PC-3 (cell line): ENCODE data around the gene TLN1. TPM values are rescaled to one million over a fixed set of nuclear protein-coding genes. Genes with fewer than 3 reads are reported as not detected.

Source experiments
- ATAC-seq: fragments of 200-7000 bp; cut with Tn5 transposase; 2 replicates; pipeline ENCODE4 v1.9.1; 2020; ENCODE audit warnings: mild to moderate bottlenecking, moderate library complexity
- BruUV-seq: library from RNA; stranded (reverse); fragments of 400-500 nt; replicated peaks from 2 replicates; lab custom pipeline; 2021; lab: Mats Ljungman, UMichigan
- CTCF ChIA-PET: fragments of 300-600 bp; sonication (Branson Sonifier 250); formaldehyde crosslinking; loops from one replicate; lab custom pipeline; 2022; ENCODE audit warnings: antibody characterized with exemption; lab: Charles Lee
- POLR2A ChIA-PET: fragments of 300-600 bp; sonication (Branson Sonifier 250); formaldehyde crosslinking; loops from one replicate; lab custom pipeline; 2022; ENCODE audit warnings: antibody characterized with exemption; ENCODE audit not compliant: unreplicated experiment; lab: Charles Lee
- DNase-seq: peaks from one replicate; pipeline ENCODE4 v3.0.0-alpha.2; 2015
- H2AFZ ChIP-seq: fragments of 300-600 bp; sonication (generic); 2 replicates; pipeline ENCODE4 v1.6.0; 2016; ENCODE audit warnings: antibody characterized with exemption, low read length
- H3F3A ChIP-seq: fragments of 300-600 bp; sonication (generic); one replicate; pipeline ENCODE4 v1.6.0; 2017; ENCODE audit warnings: antibody characterized with exemption, low read length, control low read depth, mild to moderate bottlenecking; ENCODE audit not compliant: unreplicated experiment
- H3K27ac ChIP-seq: fragments of 300-600 bp; sonication (generic); 2 replicates; pipeline ENCODE4 v1.5.1; 2016; ENCODE audit warnings: mild to moderate bottlenecking, low read length
- H3K27me3 ChIP-seq: fragments of 300-600 bp; sonication (generic); 2 replicates; pipeline ENCODE4 v1.6.1; 2016; ENCODE audit warnings: low read length, mixed read lengths
- H3K36me3 ChIP-seq: fragments of 300-600 bp; sonication (generic); 2 replicates; pipeline ENCODE4 v1.6.1; 2016; ENCODE audit warnings: low read depth, mixed run types, low read length, mixed read lengths
- H3K4me1 ChIP-seq: fragments of 300-600 bp; sonication (generic); 2 replicates; pipeline ENCODE4 v1.5.1; 2016; ENCODE audit warnings: low read length; ENCODE audit not compliant: insufficient read depth
- H3K4me2 ChIP-seq: fragments of 300-600 bp; sonication (generic); 2 replicates; pipeline ENCODE4 v1.6.0; 2016; ENCODE audit warnings: low read length
- H3K4me3 ChIP-seq: fragments of 300-600 bp; sonication (generic); 2 replicates; pipeline ENCODE4 v1.5.1; 2016; ENCODE audit warnings: mild to moderate bottlenecking, low read length, mixed read lengths
- H3K79me2 ChIP-seq: fragments of 300-600 bp; sonication (generic); 2 replicates; pipeline ENCODE4 v1.6.1; 2017; ENCODE audit warnings: low read length, mixed read lengths
- H3K9ac ChIP-seq: fragments of 300-600 bp; sonication (generic); 2 replicates; pipeline ENCODE4 v1.6.0; 2016; ENCODE audit warnings: mild to moderate bottlenecking, low read length
- H3K9me2 ChIP-seq: fragments of 300-600 bp; sonication (generic); replicated peaks from 2 replicates; pipeline ENCODE4 v1.6.1; 2016; ENCODE audit warnings: mixed run types, low read length, mixed read lengths
- H3K9me3 ChIP-seq: fragments of 300-600 bp; sonication (generic); 2 replicates; pipeline ENCODE4 v1.6.1; 2016; ENCODE audit warnings: low read length, mixed read lengths
- H4K20me1 ChIP-seq: fragments of 300-600 bp; sonication (generic); 2 replicates; pipeline ENCODE4 v1.6.1; 2016; ENCODE audit warnings: low read length, mixed read lengths
- EZH2 ChIP-seq: fragments of 300-600 bp; sonication (generic); IDR thresholded peaks from one replicate; pipeline ENCODE4 v1.6.1; 2017; ENCODE audit warnings: antibody characterized with exemption, mild to moderate bottlenecking, low read length; ENCODE audit not compliant: unreplicated experiment
- EZH2phosphoT487 ChIP-seq: fragments of 300-600 bp; sonication (generic); IDR thresholded peaks from 2 replicates; pipeline ENCODE4 v1.6.1; 2018; ENCODE audit warnings: mild to moderate bottlenecking, antibody characterized with exemption, low read length, borderline replicate concordance
- intact Hi-C: fragments of 100-400 bp; cut with micrococcal nuclease; formaldehyde crosslinking; loops from 2 replicates; pipeline ENCODE4 v1.9.0; 2023
- total RNA-seq: library from RNA; depleted of rRNA; stranded (reverse); fragments of >200 nt; gene quantifications from 2 replicates; pipeline ENCODE4 v1.2.3, GENCODE V29; 2014
- TF ChIP-seq, protein P1 (sequence below): fragments of 300-600 bp; sonication (generic); conservative IDR thresholded peaks from 2 replicates; pipeline ENCODE4 v1.5.1; 2017; ENCODE audit warnings: antibody characterized with exemption, low read depth, mild to moderate bottlenecking, low read length

Gene TLN1
- total RNA-seq, 1 experiment from 2014 or later, result 118 TPM

DNA sequence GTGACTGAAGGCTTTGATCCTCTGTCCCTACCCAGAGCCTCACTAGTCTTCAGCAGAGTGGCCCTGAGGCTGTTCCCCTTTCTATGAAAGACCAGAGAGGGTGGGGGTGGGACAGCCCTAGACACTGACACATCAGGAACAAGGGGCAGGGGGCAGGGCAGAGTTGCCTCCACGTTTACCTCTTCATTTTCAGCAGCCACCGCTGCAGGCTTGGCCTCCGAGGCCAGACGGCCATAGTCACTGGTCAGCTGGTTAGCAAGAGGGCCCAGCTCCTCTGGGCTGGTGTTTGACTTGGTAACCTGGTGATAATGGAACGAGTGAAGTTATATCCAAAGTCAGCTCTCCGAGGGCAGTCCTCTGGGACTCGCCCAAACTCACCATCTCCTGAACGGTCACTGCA, 26.6 kb downstream of the TLN1 start:
- H3K27me3 ChIP-seq, result no peaks in the 10 kb centered on the region

DNA sequence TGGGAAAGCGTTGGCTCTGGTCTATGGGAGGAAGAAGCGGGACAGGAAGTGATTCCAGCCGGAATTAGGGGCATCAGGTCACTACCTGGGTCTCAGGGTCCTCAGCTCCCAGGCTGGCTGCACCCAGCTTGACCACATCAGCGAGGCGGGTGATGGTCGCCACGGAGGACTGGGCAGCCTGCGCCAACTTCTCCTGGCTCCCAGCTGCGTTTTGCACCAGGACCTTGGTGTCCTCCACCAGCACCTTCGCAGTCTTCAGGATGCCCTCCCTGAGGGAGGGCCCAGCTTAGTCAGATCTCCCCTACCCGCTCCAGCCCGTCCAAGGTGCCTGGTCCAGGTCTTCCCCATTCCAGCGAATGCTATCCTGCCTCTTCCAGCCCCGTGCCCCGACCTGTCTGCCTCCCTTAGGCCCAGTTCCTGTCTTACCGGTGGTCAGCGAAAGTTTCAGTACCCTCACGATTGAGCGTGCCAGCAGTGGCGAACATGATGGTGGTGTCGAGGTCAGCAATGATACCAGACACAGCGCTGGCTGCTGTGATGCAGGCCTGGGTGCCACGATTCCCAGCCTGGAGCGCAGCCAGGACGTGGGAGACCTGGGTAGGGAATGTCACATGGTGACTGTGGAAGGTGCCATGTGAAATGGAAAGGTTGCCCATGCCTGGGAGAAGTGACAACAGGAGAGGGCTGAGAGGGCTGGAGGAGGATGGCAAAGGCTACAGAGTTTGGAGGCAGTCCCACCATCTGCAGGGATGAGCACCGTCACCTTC, 27.9 kb downstream of the TLN1 start:
- CTCF ChIA-PET, result no interaction called here
- no peaks in the 10 kb centered on the region for H3K9me3 ChIP-seq
- intact Hi-C loops, result no loop called here
- no peak overlapping the region for H3K27ac ChIP-seq
- H3K4me3 ChIP-seq, result no peak overlapping the region
- H3F3A ChIP-seq, result no peaks in the 10 kb centered on the region
- POLR2A ChIA-PET, result no interaction called here
- ATAC-seq (no peak), DNase-seq (no peak)
- no peak overlapping the region for H3K9ac ChIP-seq
- no peaks in the 10 kb centered on the region for H4K20me1 ChIP-seq
- H3K9me2 ChIP-seq, result no peaks in the 10 kb centered on the region
- no peak overlapping the region for H3K4me2 ChIP-seq
- BruUV-seq, result TSS peak; percentile 21
- TF ChIP-seq EZH2phosphoT487, result no peak
- no peaks in the 10 kb centered on the region for H3K79me2 ChIP-seq
- no peaks in the 10 kb centered on the region for H3K4me1 ChIP-seq
- H3K27me3 ChIP-seq, result no peaks in the 10 kb centered on the region
- H2AFZ ChIP-seq, result no peak overlapping the region
- H3K36me3 ChIP-seq, result peaks cover 62% of the 10 kb centered on the region

More for the DNA sequence above, 26.6 kb downstream of the TLN1 start:
- Histone ChIP-seq H4K20me1 (no peaks in the 10 kb centered on the region), H3K9ac (no peak overlapping the region), H3K27ac (no peak overlapping the region), H2AFZ (no peak overlapping the region), H3K79me2 (no peaks in the 10 kb centered on the region), H3K9me2 (no peaks in the 10 kb centered on the region), H3K4me3 (no peak overlapping the region), H3K9me3 (no peaks in the 10 kb centered on the region), H3K4me2 (no peak overlapping the region), H3K4me1 (no peaks in the 10 kb centered on the region), H3F3A (no peaks in the 10 kb centered on the region), H3K36me3 (peaks cover 63% of the 10 kb centered on the region)
- ChIA-PET CTCF (no interaction called here), POLR2A (no interaction called here)
- TF ChIP-seq, protein P1, sequence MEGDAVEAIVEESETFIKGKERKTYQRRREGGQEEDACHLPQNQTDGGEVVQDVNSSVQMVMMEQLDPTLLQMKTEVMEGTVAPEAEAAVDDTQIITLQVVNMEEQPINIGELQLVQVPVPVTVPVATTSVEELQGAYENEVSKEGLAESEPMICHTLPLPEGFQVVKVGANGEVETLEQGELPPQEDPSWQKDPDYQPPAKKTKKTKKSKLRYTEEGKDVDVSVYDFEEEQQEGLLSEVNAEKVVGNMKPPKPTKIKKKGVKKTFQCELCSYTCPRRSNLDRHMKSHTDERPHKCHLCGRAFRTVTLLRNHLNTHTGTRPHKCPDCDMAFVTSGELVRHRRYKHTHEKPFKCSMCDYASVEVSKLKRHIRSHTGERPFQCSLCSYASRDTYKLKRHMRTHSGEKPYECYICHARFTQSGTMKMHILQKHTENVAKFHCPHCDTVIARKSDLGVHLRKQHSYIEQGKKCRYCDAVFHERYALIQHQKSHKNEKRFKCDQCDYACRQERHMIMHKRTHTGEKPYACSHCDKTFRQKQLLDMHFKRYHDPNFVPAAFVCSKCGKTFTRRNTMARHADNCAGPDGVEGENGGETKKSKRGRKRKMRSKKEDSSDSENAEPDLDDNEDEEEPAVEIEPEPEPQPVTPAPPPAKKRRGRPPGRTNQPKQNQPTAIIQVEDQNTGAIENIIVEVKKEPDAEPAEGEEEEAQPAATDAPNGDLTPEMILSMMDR, result no peak
- TF ChIP-seq EZH2, result no peak
- no peak for TF ChIP-seq EZH2phosphoT487
- no peak for DNase-seq
- intact Hi-C loops, result no loop called here
- no peak for ATAC-seq
- no TSS peak for BruUV-seq

DNA sequence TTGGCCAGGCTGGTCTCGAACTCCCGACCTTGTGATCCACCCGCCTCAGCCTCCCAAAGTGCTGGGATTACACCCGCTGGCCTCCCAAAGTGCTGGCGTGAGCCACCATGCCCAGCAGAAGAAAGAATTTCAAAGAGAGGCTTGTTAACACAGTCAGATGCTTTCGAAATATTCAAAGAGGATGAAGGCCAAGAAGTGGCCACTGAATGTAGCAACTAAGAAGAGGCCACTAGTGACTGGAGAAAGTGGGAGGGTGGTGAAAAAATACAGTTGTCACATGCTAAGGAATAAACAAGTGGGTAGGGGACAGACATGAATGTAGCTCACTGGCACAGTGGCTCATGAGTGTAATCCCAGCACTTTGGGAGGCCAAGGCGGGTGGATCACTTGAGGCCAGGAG, 29.3 kb downstream of the TLN1 start:
- Histone ChIP-seq H3K4me1 (no peaks in the 10 kb centered on the region), H3K9ac (no peak overlapping the region), H3K9me2 (no peaks in the 10 kb centered on the region), H3K4me3 (no peak overlapping the region), H2AFZ (no peak overlapping the region), H3K27ac (no peak overlapping the region), H3K9me3 (no peaks in the 10 kb centered on the region), H3K36me3 (peaks cover 51% of the 10 kb centered on the region), H3K4me2 (no peak overlapping the region), H3F3A (no peaks in the 10 kb centered on the region), H4K20me1 (no peaks in the 10 kb centered on the region), H3K27me3 (no peaks in the 10 kb centered on the region), H3K79me2 (no peaks in the 10 kb centered on the region)
- POLR2A ChIA-PET, result no interaction called here
- ATAC-seq, result no peak
- intact Hi-C loops, result no loop called here
- BruUV-seq, result no TSS peak
- TF ChIP-seq EZH2phosphoT487 (no peak), EZH2 (no peak)
- TF ChIP-seq, protein P1, result no peak
- no peak for DNase-seq
- CTCF ChIA-PET, result no interaction called here
